Endodermal cell (in vitro differentiated cells): Measurements from ENCODE around the gene YOD1. TPM values are rescaled to one million over a fixed set of nuclear protein-coding genes. Genes with fewer than 3 reads are reported as not detected.

Experiments used
- DNase-seq: peaks from one replicate; pipeline ENCODE4 v3.0.0-alpha.2; 2017
- H3K27ac ChIP-seq: 2 replicates; pipeline ENCODE4 v1.5.1; 2013; ENCODE audit warnings: mild to moderate bottlenecking, low read depth, low read length, moderate library complexity
- H3K27me3 ChIP-seq: 2 replicates; pipeline ENCODE4 v1.6.1; 2013; ENCODE audit warnings: mild to moderate bottlenecking, low read length, moderate library complexity; ENCODE audit not compliant: insufficient read depth, control insufficient read depth, poor library complexity, severe bottlenecking
- H3K36me3 ChIP-seq: 2 replicates; pipeline ENCODE4 v1.7.0; 2013; ENCODE audit warnings: mild to moderate bottlenecking, low read length, moderate library complexity; ENCODE audit not compliant: control insufficient read depth, insufficient read depth
- H3K4me1 ChIP-seq: one replicate; pipeline ENCODE4 v1.7.0; 2013; ENCODE audit warnings: low read length; ENCODE audit not compliant: control insufficient read depth, insufficient read depth
- H3K4me3 ChIP-seq: 2 replicates; pipeline ENCODE4 v1.5.1; 2013; ENCODE audit warnings: mild to moderate bottlenecking, low read length, moderate library complexity
- H3K9ac ChIP-seq: 2 replicates; pipeline ENCODE4 v1.6.1; 2013; ENCODE audit warnings: mild to moderate bottlenecking, low read length, moderate library complexity; ENCODE audit not compliant: poor library complexity, severe bottlenecking; ENCODE audit errors: extremely low read depth
- H3K9me3 ChIP-seq: 2 replicates; pipeline ENCODE4 v1.6.1; 2013; ENCODE audit warnings: mild to moderate bottlenecking, low read length, moderate library complexity; ENCODE audit not compliant: control insufficient read depth
- H3K27ac Mint-ChIP-seq: 2 replicates; pipeline ENCODE4 v1.8.0; 2020; ENCODE audit warnings: mixed read lengths
- H3K27me3 Mint-ChIP-seq: 2 replicates; pipeline ENCODE4 v1.8.0; 2021; ENCODE audit warnings: mild to moderate bottlenecking, mixed read lengths; ENCODE audit not compliant: insufficient read depth
- H3K36me3 Mint-ChIP-seq: 2 replicates; pipeline ENCODE4 v1.8.0; 2020; ENCODE audit warnings: low read depth, mixed read lengths
- H3K4me1 Mint-ChIP-seq: 2 replicates; pipeline ENCODE4 v1.8.0; 2020; ENCODE audit warnings: mixed read lengths
- H3K4me3 Mint-ChIP-seq: 2 replicates; pipeline ENCODE4 v1.8.0; 2020; ENCODE audit warnings: mild to moderate bottlenecking, moderate library complexity, mixed read lengths
- H3K9me3 Mint-ChIP-seq: 2 replicates; pipeline ENCODE4 v1.8.0; 2020; ENCODE audit warnings: mild to moderate bottlenecking, mixed read lengths
- WGBS, 2 experiments: methylation state at CpG; one replicate each; pipeline versions ENCODE4 v1.1.5 to v1.1.7; 2013; ENCODE audit warnings: missing lambda C conversion rate in 2 of 2, mixed read lengths in 1 of 2; ENCODE audit not compliant: insufficient coverage in 1 of 2, insufficient read length in 1 of 2; 5-methylcytosine and 5-hydroxymethylcytosine counted together
- total RNA-seq, 2 donors: library from RNA; stranded (reverse); fragmentation: NEBNext Ultra II Directional in 1 of 2; extraction: Animal tissue kit (Norgen Biotek cat#: 25700) in 1 of 2; gene quantifications; 2 replicates in 1 of 2; 3 replicates in 1 of 2; pipeline ENCODE4 v1.2.1, GENCODE V29; 2021
- TF ChIP-seq, protein P1 (sequence below): fragments of 200-600 bp; sonication (generic); conservative IDR thresholded peaks from 2 replicates; pipeline ENCODE4 v1.5.0; 2021; ENCODE audit warnings: antibody characterized with exemption, mild to moderate bottlenecking

YOD1 gene
- total RNA-seq, 2 donors from 2014 or later: 10.8 to 18.8 TPM

- no peak for DNase-seq
- WGBS, 2 experiments: 84 to 91% methylated on average over 2 to 3 of the region's 3 CpGs
- H3K9me3 Mint-ChIP-seq: no peaks in the 10 kb centered on the region
- Histone ChIP-seq H3K27ac (no peak overlapping the region), H3K27me3 (no peaks in the 10 kb centered on the region), H3K36me3 (no peaks in the 10 kb centered on the region), H3K9ac (no peak overlapping the region), H3K4me3 (no peak overlapping the region), H3K9me3 (no peaks in the 10 kb centered on the region), H3K4me1 (no peaks in the 10 kb centered on the region)
- TF ChIP-seq, protein P1, sequence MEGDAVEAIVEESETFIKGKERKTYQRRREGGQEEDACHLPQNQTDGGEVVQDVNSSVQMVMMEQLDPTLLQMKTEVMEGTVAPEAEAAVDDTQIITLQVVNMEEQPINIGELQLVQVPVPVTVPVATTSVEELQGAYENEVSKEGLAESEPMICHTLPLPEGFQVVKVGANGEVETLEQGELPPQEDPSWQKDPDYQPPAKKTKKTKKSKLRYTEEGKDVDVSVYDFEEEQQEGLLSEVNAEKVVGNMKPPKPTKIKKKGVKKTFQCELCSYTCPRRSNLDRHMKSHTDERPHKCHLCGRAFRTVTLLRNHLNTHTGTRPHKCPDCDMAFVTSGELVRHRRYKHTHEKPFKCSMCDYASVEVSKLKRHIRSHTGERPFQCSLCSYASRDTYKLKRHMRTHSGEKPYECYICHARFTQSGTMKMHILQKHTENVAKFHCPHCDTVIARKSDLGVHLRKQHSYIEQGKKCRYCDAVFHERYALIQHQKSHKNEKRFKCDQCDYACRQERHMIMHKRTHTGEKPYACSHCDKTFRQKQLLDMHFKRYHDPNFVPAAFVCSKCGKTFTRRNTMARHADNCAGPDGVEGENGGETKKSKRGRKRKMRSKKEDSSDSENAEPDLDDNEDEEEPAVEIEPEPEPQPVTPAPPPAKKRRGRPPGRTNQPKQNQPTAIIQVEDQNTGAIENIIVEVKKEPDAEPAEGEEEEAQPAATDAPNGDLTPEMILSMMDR: no peak
- peaks cover 2% of the 10 kb centered on the region for H3K27me3 Mint-ChIP-seq
- H3K4me1 Mint-ChIP-seq: peaks cover 12% of the 10 kb centered on the region
- peaks cover 2% of the 10 kb centered on the region for H3K36me3 Mint-ChIP-seq
- H3K4me3 Mint-ChIP-seq: no peak overlapping the region
- no peak overlapping the region for H3K27ac Mint-ChIP-seq
Measured at GRCh38 chr1:207055386-207056001, 4.5 kb upstream of the YOD1 start.

DNA sequence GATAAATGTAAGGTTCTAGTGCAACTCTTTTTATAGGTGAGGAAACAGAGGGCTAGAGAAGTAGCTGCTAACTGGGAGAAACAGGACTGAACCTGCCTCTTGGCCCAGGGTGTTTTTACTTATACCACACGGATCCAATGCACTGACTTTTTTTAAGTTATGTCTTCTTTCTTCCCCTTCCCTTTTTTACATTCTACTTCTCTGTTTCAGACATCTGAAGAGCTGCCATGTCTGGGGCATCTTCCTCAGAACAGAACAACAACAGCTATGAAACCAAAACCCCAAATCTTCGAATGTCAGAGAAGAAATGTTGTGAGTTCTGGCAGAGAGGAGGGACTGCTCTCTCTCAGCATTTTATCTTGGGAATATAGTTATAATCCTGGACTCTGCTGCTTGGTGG is 3.5 kb upstream of the YOD1 start:
- Mint-ChIP-seq H3K27me3 (peaks cover 2% of the 10 kb centered on the region), H3K9me3 (no peaks in the 10 kb centered on the region), H3K4me1 (peaks cover 13% of the 10 kb centered on the region), H3K27ac (no peak overlapping the region), H3K36me3 (no peaks in the 10 kb centered on the region), H3K4me3 (no peak overlapping the region)
- Histone ChIP-seq H3K9ac (no peak overlapping the region), H3K4me1 (no peaks in the 10 kb centered on the region), H3K4me3 (no peak overlapping the region), H3K36me3 (peaks cover under 1% of the 10 kb centered on the region), H3K9me3 (no peaks in the 10 kb centered on the region), H3K27me3 (no peaks in the 10 kb centered on the region), H3K27ac (no peak overlapping the region)
- no peak for DNase-seq
- 89% methylated on average over 2 of the region's 2 CpGs; no CpG with 5 or more reads in 1 of the 2 experiments for WGBS, 2 experiments
- TF ChIP-seq, protein P1: no peak

DNA sequence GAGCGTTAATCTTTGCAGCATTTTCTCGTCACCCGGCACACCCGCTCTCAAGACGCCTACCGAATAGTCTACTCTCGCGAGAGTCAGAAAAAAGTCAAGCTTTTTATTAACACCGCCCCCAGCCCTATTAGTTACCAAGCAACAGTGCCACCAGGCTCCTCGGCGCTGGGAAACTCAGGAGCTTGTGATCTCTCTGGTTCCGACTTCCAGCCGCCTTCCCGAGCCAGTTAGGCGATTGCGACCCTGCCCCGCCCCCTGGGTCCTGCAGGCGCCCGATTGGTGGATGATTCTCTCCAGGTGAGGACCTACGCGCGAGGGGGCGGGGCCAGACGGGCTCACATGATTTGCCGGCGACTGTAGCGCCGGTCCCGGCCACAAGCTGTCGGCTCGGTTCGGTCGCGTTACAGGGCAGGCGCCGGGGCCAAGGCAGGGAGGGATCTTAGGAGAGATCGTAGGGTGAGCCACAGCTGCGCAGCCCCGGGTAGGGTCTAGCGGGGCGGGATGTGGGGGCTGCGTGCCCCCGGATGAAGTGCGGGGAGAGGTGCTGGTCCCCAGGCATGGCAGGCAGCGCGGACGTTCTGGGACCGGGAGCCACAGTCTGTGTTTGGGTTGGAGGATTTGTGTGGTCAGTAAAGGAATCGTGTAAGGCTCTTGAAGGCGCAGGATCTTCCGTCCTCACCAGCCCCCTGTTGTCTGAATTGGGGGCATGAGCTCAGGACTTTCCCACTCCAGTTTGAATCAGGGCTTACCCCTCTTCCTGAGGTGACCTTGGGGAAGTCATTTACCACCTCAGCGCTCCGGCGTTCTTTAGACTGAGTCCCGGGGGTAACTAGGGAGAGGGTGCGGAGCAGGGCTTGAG is 2.1 kb upstream of the YOD1 start, which contains the start of gene PFKFB2:
Gene PFKFB2, plus strand, starts transcription at position 365 of the 859 bp plus-strand sequence. CDS start 1,443 bp downstream, outside the sequence.
- Histone ChIP-seq H3K9me3 (no peaks in the 10 kb centered on the region), H3K27ac (no peak within 1 kb of the TSS), H3K27me3 (no peaks in the 10 kb centered on the region), H3K9ac (peak within 1 kb of the TSS; percentile 91), H3K4me3 (peak within 1 kb of the TSS; percentile 84), H3K4me1 (peaks cover under 1% of the 10 kb centered on the region), H3K36me3 (peaks cover 14% of the 10 kb centered on the region)
- H3K4me3 Mint-ChIP-seq: peak within 1 kb of the TSS; percentile 99
- peaks cover 2% of the 10 kb centered on the region for H3K27me3 Mint-ChIP-seq
- H3K36me3 Mint-ChIP-seq: peaks cover 6% of the 10 kb centered on the region
- peaks cover 12% of the 10 kb centered on the region for H3K4me1 Mint-ChIP-seq
- DNase-seq: peak; percentile 100
- H3K27ac Mint-ChIP-seq: peak within 1 kb of the TSS; percentile 100
- H3K9me3 Mint-ChIP-seq: no peaks in the 10 kb centered on the region
- 2% methylated on average over 22 to 56 of the region's 56 CpGs for WGBS, 2 experiments
- TF ChIP-seq, protein P1: peak; percentile 50
